A549 treated with GW870086 at 1 μM for 4 hours (cell line): ENCODE results near the gene HES6. TPM values are rescaled to one million over a fixed set of nuclear protein-coding genes. Genes with fewer than 3 reads are reported as not detected.

Experiments used
- total RNA-seq: library from RNA; stranded (reverse); fragments of 200-300 nt; extraction: Qiagen RNA extraction; gene quantifications from 5 replicates; pipeline ENCODE4 v1.2.3, GENCODE V29; 2022; ENCODE audit warnings: low read depth

Gene HES6, protein sequence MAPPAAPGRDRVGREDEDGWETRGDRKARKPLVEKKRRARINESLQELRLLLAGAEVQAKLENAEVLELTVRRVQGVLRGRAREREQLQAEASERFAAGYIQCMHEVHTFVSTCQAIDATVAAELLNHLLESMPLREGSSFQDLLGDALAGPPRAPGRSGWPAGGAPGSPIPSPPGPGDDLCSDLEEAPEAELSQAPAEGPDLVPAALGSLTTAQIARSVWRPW
- total RNA-seq = 11.0 to 14.8 TPM (median 13.8 TPM) in 5 replicates

DNA sequence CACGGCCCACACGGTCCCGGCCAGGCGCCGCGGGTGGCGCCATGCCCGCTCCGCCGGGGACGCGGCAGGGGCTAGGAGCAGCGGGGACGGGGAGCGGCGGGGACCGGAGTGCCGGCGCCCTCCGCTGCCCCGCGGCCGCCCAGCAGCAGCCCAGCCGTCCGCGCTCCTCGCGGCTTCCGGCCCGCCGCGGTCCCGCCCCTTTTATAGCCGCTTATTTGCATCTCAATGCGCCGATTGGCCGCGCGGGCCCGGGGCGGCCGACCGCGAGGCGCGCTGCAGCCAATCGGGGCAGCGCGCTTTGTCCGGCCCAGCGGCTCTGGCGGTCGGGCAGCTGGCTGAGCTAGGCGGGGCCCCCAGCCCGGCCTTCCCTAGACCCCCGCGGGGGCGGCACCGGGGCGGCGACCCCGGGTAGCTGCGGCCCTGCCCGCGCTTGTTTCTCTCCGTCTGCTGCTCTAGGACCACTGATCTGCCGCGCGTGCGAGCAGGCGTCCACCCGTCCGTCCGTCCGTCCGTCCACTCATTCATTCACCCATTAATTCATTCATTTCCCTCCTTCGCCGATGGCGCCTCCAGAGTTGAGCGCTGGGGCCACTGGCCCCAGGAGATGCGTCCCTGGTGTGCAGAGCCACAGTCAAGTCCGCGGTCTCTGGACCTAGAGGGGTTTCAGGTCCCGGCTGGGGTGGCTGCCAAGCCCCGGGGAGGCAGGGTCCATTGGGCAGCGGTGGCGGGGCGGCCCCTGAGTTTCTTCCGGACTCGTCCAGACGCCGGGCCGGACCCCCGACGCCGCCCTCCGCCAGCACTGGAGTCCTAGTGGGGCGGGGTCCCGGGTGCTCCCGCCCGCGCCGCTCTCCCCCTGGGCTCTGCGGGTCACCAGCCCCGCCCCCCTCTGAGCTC, at the start of gene HES6:
Gene HES6, minus strand, starts transcription at position 176 of the 894 bp plus-strand sequence. Its CDS starts 133 bp downstream, at position 43.

DNA sequence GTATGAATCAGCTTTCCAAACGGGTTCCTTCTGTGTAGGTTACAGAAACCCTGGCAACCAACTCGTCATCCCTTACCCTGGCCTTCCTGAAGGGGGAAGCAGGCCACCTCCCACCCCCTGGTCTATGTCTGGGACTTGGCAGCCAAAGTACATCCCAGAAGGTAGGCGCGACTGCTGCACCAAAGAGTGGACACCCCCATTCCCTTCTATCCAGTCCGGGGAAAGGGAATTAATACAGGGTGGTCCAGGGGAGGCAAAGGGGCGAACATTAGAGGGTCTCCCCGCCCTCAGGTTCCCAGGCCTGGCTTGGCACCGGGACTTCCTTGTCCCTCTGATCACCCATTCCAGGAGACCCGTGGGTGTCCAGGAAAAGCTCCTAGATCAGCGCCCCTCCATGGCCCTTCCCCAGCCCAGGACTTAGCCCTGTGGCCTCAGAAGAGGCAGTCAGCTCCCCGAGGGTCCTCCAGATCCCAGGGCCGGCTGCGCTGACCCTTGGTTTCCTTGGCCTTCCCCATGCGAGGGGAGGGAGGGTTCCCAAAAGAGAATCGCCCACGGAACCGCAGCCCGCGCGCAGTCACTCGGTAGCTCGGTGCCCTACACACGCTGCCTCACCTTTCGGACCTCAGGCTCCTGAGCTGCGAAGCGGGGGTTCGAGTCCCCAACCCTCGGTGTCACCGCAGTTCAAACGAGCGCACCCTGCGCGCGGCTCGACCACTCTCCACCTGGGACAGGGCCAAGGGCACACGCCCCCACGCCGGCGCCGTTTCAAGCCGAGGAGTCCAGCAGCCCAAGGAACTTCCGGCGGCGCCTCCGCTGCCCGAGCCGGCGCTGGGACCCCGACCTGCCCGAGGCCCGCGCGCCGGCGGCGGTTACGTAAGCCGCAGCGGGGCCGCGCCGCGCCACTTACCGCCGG, 48.2 kb upstream of the HES6 start, which contains the start of gene PER2:
Gene PER2, minus strand, starts transcription at position 874 of the 913 bp plus-strand sequence. CDS start 10,674 bp downstream, outside the sequence.

DNA sequence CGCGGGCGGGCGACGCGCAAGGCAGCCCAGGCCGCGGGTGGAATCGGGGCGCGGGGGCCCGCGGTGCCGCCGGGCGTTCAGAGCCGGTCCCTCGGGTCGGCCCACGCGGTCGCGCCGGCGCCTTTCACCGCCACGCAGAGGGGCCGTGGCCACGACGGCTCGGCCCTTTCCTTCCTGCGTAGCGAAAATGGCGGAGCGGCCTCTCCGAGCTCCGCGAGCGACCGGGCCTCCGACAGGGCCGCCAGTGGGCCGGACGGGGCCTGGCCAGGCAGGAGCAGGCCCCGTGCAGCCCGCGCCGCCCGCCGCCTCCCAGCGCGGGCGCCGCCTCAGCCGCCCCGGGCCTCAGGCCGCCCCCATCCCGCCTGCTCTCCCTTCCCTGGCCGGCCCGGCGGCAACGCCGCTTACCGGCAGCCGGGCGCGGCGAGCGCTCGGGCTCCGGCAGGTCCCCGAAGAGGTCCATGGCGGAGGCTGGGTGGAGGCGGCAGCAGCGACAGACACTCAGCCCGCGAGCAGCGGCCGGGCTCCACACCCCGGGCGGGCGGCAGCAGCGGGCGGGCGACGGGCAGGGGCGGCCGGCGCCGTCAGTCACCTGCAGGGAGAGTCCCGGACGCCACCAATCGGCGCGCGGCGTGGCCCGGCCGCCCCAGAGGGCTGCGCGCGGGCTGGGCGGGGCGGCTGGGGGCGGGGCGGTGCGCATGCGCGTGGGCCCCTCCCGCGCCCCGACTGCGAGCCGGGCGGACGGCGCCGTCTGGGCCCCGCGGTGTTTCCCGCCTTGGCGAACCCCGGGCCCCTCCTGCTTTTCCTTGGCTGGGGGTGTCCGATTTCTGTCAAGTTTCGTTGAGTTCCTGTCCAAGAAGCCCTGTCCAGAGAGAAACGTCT, 36.5 kb downstream of the HES6 start, which contains the start of gene ILKAP:
Gene ILKAP, minus strand, starts transcription at position 602 of the 879 bp plus-strand sequence. Its CDS starts 142 bp downstream, at position 460.

Other genes starting within 250 kb of the HES6 start
- gene SCLY, start 179.0 kb downstream of the HES6 start, total RNA-seq = 16.3 to 23.2 TPM (median 21.6 TPM) in 5 replicates
- gene ESPNL, start 139.7 kb downstream of the HES6 start, total RNA-seq = 0.10 to 0.17 TPM (median 0.15 TPM) in 5 replicates
- gene KLHL30, start 101.4 kb downstream of the HES6 start, total RNA-seq = 0.17 to 0.45 TPM (median 0.21 TPM) in 5 replicates
- 6.7 to 9.2 TPM (median 7.7 TPM) in 5 replicates for gene ERFE, start 81.1 kb downstream of the HES6 start, total RNA-seq
- 37.1 to 42.3 TPM (median 39.4 TPM) in 5 replicates for gene ILKAP, start 36.3 kb downstream of the HES6 start, total RNA-seq
- 6.0 to 9.1 TPM (median 7.7 TPM) in 5 replicates for gene PER2, start 48.6 kb upstream of the HES6 start, total RNA-seq
- 11.9 to 16.0 TPM (median 12.6 TPM) in 5 replicates for gene TRAF3IP1, start 80.5 kb upstream of the HES6 start, total RNA-seq
- gene ASB1, start 186.9 kb upstream of the HES6 start, total RNA-seq = 34.1 to 57.1 TPM (median 55.9 TPM) in 5 replicates